ENCODE results near the gene ASXL1. TPM values are rescaled to one million over a fixed set of nuclear protein-coding genes. Genes with fewer than 3 reads are reported as not detected.

ASXL1 gene
- total RNA-seq, 1 donor from 2014 or later, result 140 TPM

DNA sequence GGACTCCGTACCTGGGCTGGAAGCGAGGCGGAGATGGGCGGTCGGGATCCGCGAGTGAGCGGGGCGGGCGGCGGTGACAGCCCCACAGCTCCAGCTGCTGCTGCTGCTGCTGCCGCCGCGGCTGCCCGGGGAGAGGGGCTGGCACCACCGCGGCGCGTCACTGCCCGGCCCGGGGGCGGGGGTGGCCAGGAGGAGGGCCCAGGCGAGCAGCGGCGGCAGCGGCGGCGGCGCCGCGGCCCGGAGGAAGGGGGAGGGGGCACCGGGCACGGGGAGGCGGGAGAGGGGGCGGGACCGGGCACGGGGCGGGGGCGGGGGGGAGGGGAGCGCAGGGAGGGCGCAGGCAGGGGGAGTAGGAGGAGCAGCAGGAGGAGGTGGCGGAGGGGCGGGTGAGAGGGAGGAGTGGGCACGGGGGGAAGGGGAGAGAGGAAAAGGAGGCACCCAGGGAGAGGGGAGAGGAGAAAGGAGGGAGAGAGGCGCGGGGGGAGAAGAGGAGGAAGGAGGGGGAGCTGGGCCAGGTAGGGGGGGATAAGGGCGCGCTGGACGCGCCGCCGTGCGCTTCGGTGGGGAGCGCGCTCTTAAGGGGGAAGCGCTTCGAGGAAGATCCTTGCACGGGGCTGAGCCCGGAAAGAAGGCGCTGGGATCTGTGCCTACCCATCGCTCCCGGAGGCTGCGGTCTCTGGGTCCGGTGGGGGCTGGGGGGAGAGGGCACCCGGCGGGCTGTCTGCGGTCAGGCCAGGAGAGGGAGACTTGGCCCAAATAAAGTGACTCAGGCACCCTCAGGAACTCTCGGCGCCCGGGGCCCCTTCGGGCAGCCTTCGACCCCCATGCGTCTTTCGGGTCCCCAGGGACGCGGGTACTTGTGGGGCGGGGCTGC lies 125.5 kb downstream of the ASXL1 start:
- peaks cover 6% of the 10 kb centered on the region for H3K27me3 Mint-ChIP-seq (ENCODE audit: low read depth)

DNA sequence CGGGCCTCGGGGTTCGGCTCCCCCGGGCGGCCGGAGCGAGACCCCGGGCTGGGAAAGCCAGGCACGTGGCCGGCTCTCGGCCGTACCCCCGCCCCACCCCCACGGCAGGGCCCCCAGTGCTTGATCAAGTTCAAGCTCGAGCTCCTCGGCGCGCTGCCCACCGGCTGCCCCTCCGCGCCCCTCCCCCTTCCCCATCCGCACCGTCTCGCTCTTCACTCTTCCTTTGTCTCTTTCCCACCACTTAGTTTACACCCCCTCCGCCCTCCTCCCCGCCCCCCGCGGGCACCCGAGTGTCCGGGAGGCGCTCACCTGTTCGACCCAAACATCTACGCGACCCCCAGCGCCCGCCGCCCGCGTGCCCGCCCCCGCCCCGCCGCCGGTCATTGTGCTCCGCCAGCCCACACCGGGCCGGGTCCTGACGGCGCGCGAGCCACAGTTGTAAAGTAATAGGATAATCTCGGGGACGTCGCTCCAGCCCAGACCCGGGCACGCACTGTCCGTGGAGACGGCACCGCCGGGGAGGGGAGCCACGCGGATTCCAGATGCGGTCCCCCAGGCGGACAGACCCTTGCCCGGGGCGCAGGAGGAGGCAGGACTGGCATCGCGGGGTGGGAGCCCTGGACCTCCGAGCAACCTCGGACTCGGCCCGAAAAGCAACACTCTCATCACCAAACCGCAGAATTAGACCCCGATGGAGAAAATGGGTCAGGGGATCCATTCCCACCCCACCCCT lies 126.3 kb downstream of the ASXL1 start:
- Mint-ChIP-seq H3K9me3 (peaks cover 2% of the 10 kb centered on the region), H3K36me3 (ENCODE audit: low read depth) (no peaks in the 10 kb centered on the region), H3K27ac (ENCODE audit: unreplicated experiment) (peak overlapping the region; percentile 97), H3K4me1 (peaks cover 43% of the 10 kb centered on the region), H3K27me3 (ENCODE audit: low read depth) (peaks cover 6% of the 10 kb centered on the region), H3K4me3 (peak overlapping the region; percentile 93)
- no peak for TF ChIP-seq CTCF (conservative IDR thresholded peaks at IDR 0.05)
- peak; percentile 72 for DNase-seq (ENCODE audit: low read depth, low spot score)

More for the DNA sequence above, 125.5 kb downstream of the ASXL1 start:
- Mint-ChIP-seq H3K27ac (ENCODE audit: unreplicated experiment) (peak overlapping the region; percentile 83), H3K4me1 (peaks cover 50% of the 10 kb centered on the region), H3K4me3 (peak overlapping the region; percentile 93), H3K9me3 (peaks cover 2% of the 10 kb centered on the region), H3K36me3 (ENCODE audit: low read depth) (no peaks in the 10 kb centered on the region)
- DNase-seq (ENCODE audit: low read depth, low spot score), result peak; percentile 82
- no peak for TF ChIP-seq CTCF (conservative IDR thresholded peaks at IDR 0.05)

- peak overlapping the region; percentile 97 for H3K27ac Mint-ChIP-seq (ENCODE audit: unreplicated experiment)
- peak overlapping the region; percentile 93 for H3K4me3 Mint-ChIP-seq
- H3K27me3 Mint-ChIP-seq (ENCODE audit: low read depth), result peaks cover 6% of the 10 kb centered on the region
- TF ChIP-seq CTCF (conservative IDR thresholded peaks at IDR 0.05), result peak; percentile 90
- DNase-seq (ENCODE audit: low read depth, low spot score), result peak; percentile 81
- H3K4me1 Mint-ChIP-seq, result peaks cover 35% of the 10 kb centered on the region
- H3K36me3 Mint-ChIP-seq (ENCODE audit: low read depth), result no peaks in the 10 kb centered on the region
- peaks cover 2% of the 10 kb centered on the region for H3K9me3 Mint-ChIP-seq
Measured at GRCh38 chr20:32484958-32485769, 127.0 kb downstream of the ASXL1 start.

- Mint-ChIP-seq H3K9me3 (peaks cover 2% of the 10 kb centered on the region), H3K4me1 (peaks cover 28% of the 10 kb centered on the region), H3K27me3 (ENCODE audit: low read depth) (peaks cover 6% of the 10 kb centered on the region), H3K4me3 (peak overlapping the region; percentile 93), H3K27ac (ENCODE audit: unreplicated experiment) (no peak overlapping the region), H3K36me3 (ENCODE audit: low read depth) (no peaks in the 10 kb centered on the region)
- no peak for TF ChIP-seq CTCF (conservative IDR thresholded peaks at IDR 0.05)
- DNase-seq (ENCODE audit: low read depth, low spot score), result no peak
Measured at GRCh38 chr20:32485770-32486478, 127.8 kb downstream of the ASXL1 start.
